ENCODE measurements around the gene C6orf89.

GRCh38 chr6:36840432-36841403 is 45.0 kb upstream of the C6orf89 start:
- TF ChIP-seq, protein P1, sequence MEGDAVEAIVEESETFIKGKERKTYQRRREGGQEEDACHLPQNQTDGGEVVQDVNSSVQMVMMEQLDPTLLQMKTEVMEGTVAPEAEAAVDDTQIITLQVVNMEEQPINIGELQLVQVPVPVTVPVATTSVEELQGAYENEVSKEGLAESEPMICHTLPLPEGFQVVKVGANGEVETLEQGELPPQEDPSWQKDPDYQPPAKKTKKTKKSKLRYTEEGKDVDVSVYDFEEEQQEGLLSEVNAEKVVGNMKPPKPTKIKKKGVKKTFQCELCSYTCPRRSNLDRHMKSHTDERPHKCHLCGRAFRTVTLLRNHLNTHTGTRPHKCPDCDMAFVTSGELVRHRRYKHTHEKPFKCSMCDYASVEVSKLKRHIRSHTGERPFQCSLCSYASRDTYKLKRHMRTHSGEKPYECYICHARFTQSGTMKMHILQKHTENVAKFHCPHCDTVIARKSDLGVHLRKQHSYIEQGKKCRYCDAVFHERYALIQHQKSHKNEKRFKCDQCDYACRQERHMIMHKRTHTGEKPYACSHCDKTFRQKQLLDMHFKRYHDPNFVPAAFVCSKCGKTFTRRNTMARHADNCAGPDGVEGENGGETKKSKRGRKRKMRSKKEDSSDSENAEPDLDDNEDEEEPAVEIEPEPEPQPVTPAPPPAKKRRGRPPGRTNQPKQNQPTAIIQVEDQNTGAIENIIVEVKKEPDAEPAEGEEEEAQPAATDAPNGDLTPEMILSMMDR (IDR thresholded peaks at IDR 0.05) = no peak
- TF ChIP-seq POLR2A (IDR thresholded peaks at IDR 0.05) = no peak

All from esophagus squamous epithelium (tissue), 4 donors.